ENCODE measurements around the gene C1orf53. TPM values are rescaled to one million over a fixed set of nuclear protein-coding genes. Genes with fewer than 3 reads are reported as not detected.

Gene C1orf53
- total RNA-seq, 2 experiments from 2014 or later = 2.4 to 4.1 TPM

DNA sequence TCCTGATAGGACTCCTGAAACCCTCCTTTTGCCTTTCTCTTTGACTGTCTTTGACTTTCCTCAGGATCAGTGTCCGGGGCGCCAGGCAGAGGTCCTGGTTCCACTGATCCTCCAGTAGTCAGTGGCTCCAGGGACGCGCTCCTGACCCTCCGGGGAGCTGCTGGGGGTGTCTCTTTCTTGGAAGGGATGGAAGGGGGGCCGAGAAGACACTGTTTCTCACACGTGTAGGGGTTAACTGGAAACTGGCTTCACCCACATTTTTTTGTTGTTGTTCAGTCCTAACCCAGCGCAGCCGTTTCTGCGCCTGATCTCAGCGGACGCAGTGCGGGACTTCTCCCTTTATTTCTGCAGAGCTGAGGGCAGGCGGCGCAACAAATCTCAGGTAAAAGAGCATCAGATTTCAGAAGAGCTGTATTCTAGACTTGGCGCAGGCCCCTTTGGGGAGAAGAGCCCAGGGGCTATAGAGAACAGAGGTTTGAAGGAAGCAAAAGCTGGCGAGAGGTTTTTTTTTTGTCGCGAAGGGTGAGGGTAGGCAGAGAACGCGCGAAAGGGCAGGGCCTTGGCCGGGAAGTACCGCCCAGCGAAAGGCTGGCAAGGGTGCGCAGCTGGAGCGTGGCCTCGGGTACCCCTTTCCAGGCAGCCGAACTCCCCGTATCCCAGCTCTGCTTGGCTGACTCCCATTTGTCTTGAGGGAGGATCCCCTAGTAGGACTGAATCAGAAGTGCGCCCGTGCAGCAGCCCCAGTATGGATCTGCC, 10.5 kb downstream of the C1orf53 start:
- no peak for DNase-seq (ENCODE audit: low spot score)
- no peaks in the 10 kb centered on the region for H4K20me1 ChIP-seq (ENCODE audit: insufficient read depth, low read length)
- no peaks in the 10 kb centered on the region for H3K4me1 ChIP-seq (ENCODE audit: insufficient read depth, low read length, poor library complexity, severe bottlenecking)
- H3K27ac ChIP-seq (ENCODE audit: low read depth, low read length, poor library complexity, severe bottlenecking) = no peak overlapping the region
- no peaks in the 10 kb centered on the region for H3K9me2 ChIP-seq (ENCODE audit: insufficient read depth, low read length)
- CTCF ChIA-PET (ENCODE audit: unreplicated experiment) = no interaction called here
- H3K79me2 ChIP-seq (ENCODE audit: insufficient read depth, low read depth, low read length) = no peaks in the 10 kb centered on the region
- POLR2A ChIA-PET = no interaction called here
- H2AFZ ChIP-seq (ENCODE audit: low read length) = no peak overlapping the region
- no peaks in the 10 kb centered on the region for H3K9me3 ChIP-seq (ENCODE audit: low read length)
- H3K36me3 ChIP-seq (ENCODE audit: insufficient read depth, low read length) = no peaks in the 10 kb centered on the region
- H3K4me3 ChIP-seq (ENCODE audit: low read depth, low read length, poor library complexity, severe bottlenecking) = no peak overlapping the region
- TF ChIP-seq, protein P1, sequence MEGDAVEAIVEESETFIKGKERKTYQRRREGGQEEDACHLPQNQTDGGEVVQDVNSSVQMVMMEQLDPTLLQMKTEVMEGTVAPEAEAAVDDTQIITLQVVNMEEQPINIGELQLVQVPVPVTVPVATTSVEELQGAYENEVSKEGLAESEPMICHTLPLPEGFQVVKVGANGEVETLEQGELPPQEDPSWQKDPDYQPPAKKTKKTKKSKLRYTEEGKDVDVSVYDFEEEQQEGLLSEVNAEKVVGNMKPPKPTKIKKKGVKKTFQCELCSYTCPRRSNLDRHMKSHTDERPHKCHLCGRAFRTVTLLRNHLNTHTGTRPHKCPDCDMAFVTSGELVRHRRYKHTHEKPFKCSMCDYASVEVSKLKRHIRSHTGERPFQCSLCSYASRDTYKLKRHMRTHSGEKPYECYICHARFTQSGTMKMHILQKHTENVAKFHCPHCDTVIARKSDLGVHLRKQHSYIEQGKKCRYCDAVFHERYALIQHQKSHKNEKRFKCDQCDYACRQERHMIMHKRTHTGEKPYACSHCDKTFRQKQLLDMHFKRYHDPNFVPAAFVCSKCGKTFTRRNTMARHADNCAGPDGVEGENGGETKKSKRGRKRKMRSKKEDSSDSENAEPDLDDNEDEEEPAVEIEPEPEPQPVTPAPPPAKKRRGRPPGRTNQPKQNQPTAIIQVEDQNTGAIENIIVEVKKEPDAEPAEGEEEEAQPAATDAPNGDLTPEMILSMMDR (conservative IDR thresholded peaks at IDR 0.05; ENCODE audit: low read length) = no peak
- no peak for TF ChIP-seq EZH2phosphoT487 (IDR thresholded peaks at IDR 0.05; ENCODE audit: borderline replicate concordance, low read depth, low read length)
- H3K4me2 ChIP-seq (ENCODE audit: low read length) = no peak overlapping the region
- intact Hi-C loops (cut with micrococcal nuclease; ENCODE audit: unreplicated experiment) = no loop called here
- no TSS peak for BruUV-seq (replicated peaks)

DNA sequence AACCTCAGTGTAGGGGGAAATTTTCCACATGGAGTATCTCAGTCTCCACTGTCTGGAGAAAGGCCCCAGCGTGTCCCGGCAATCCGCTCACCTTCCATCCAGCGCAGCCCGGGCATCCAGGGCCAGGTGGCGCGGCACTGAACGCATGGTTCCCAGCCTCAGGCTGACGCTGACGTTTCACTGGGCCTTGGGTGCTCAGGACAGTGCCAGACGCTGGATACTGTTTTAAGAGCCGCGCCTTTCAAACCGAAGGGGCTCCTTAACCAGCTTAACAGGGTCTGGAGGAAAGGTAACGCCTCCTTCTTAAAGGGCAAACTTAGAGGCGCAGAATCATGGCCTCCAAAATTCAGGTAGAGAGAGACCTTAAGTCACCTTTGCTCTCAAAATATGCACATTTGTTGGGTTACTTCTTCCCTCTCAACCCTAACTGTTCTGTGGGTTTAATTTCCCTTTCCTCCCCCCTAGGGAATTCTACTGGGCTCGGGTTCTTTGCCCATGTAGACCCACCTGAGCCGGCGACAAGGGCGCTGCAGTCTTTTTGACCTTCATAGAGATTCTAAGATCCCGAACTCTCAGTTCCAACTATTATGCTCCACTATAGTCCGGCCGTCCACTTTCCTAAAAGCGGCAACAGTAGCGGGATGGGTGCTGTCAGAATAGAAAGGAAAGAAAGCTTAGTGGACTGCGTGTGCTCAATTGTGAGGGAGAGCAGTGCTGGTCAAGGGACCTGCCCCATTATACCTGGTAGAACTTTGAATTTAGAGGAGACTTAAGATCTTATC, 11.3 kb downstream of the C1orf53 start:
- no peak overlapping the region for H2AFZ ChIP-seq (ENCODE audit: low read length)
- H3K4me2 ChIP-seq (ENCODE audit: low read length) = no peak overlapping the region
- H3K4me1 ChIP-seq (ENCODE audit: insufficient read depth, low read length, poor library complexity, severe bottlenecking) = no peaks in the 10 kb centered on the region
- H3K9me2 ChIP-seq (ENCODE audit: insufficient read depth, low read length) = no peaks in the 10 kb centered on the region
- TF ChIP-seq EZH2phosphoT487 (IDR thresholded peaks at IDR 0.05; ENCODE audit: borderline replicate concordance, low read depth, low read length) = no peak
- TF ChIP-seq, protein P1 (conservative IDR thresholded peaks at IDR 0.05; ENCODE audit: low read length) = no peak
- no TSS peak for BruUV-seq (replicated peaks)
- H3K27ac ChIP-seq (ENCODE audit: low read depth, low read length, poor library complexity, severe bottlenecking) = no peak overlapping the region
- DNase-seq (ENCODE audit: low spot score) = no peak
- no peaks in the 10 kb centered on the region for H3K79me2 ChIP-seq (ENCODE audit: insufficient read depth, low read depth, low read length)
- intact Hi-C loops (cut with micrococcal nuclease; ENCODE audit: unreplicated experiment) = no loop called here
- no peak overlapping the region for H3K4me3 ChIP-seq (ENCODE audit: low read depth, low read length, poor library complexity, severe bottlenecking)
- no peaks in the 10 kb centered on the region for H3K36me3 ChIP-seq (ENCODE audit: insufficient read depth, low read length)
- H3K9me3 ChIP-seq (ENCODE audit: low read length) = no peaks in the 10 kb centered on the region
- H4K20me1 ChIP-seq (ENCODE audit: insufficient read depth, low read length) = no peaks in the 10 kb centered on the region
- ChIA-PET POLR2A (interaction anchor here (1.2 kb wide), 1 partner anchor 10 kb away, joined by 4 read pairs; no protein-coding TSS in a partner anchor), CTCF (ENCODE audit: unreplicated experiment) (no interaction called here)

All from OCI-LY7 (cell line).